SW480 (cell line): ENCODE results near the gene COL23A1.
"Not testable (repeated sequence)": the region's sequence is repeated elsewhere in the genome, so short reads cannot be mapped to it uniquely, and the experiment has no call there.

ENCODE experiments used
- DNase-seq: peaks from one replicate; pipeline ENCODE4 v3.0.0-alpha.2; 2016; ENCODE audit warnings: low spot score

Gene COL23A1

GRCh38 chr5:178239626-178240301 lies 350.4 kb downstream of the COL23A1 start:
- not testable (repeated sequence) for DNase-seq

DNA sequence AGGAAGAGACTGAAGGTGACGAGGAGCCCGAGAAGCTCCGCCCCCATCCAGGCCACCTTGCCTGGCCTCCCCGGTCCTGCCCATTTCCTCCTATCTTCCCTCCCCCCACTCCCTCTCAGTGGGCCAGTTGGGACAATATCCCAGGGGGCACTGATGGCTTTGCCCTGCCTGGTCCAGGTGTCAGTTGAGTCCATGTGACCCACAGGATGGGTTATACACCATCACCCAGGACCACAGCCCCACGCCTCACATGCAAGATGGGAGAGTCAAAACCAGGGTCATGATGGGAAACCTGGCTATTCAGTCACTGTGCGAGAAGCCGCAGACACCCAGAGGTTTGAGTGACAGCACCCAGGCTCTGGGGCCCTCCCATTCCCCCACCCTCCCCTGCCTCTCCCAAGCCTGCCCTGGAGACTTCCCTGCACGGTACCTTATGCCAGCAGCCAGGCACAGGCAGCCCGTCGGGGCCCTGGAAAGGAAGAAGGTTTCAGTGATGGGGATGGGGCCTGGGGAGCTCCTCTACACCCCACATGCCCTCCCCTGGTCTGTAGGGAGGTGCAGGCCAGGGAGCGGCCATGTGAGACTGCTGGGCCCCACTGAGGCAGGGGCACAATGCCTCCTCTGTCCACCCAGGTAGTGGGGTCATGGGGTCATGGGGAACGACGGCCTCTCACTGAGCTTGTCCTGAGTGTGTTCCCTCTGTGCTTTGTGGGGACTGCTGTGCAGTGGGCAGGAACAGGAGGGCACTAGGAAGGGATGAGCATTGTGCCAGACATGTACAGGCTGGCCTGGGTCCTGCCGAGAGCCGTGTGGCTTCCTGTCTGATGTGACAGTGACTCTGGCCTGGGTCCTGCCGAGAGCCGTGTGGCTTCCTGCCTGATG lies 351.2 kb downstream of the COL23A1 start:
- DNase-seq, result no peak

GRCh38 chr5:178238313-178238635 lies 351.9 kb downstream of the COL23A1 start:
- no peak for DNase-seq

- DNase-seq, result no peak
Observed at GRCh38 chr5:178237431-178238312, 352.5 kb downstream of the COL23A1 start.

DNA sequence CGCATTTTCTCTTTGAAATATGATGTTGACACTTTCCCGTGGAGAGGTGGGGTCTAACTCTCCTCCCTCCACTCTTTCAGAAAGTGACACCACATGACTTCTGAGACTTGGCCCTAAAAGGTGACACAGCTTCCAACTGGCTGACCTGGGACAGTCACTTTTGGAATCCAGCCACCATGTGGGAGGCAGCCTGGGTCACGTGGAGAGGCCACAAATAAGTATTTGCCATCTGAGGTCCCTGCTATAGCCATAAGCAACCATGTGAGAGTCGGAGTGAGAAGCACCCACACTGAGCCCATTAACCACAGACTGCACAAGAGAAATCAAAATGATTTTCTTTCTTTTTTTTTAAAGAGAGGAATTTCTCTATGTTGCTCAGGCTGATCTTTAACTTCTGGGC lies 353.5 kb downstream of the COL23A1 start:
- peak; percentile 65 for DNase-seq

- no peak for DNase-seq
Observed at GRCh38 chr5:178236126-178236525, 354.1 kb downstream of the COL23A1 start.

DNA sequence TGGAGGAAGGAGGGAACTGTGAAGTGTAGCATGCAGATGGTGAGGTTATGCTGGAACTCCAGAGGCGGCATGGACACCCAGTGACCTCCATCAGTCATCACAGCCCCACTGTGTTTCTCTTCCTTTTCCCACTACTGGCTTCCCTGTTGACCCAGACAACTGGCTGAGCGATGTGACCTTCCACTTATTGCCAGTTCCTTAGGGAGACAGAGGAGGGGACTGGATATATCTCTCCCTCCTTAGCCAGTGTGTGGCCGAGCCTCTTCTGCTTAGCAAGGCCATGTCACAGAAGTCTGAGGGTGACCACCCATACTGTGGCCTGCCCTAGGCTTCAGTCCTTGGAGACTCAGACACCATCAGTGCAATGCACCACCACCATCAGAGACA lies 354.6 kb downstream of the COL23A1 start:
- DNase-seq, result no peak

- peak; percentile 59 for DNase-seq
Observed at GRCh38 chr5:178234750-178235587, 355.2 kb downstream of the COL23A1 start.

GRCh38 chr5:178234121-178234749 lies 356.0 kb downstream of the COL23A1 start:
- no peak for DNase-seq

- DNase-seq, result no peak
Observed at GRCh38 chr5:178232920-178233429, 357.2 kb downstream of the COL23A1 start.

- DNase-seq, result peak; percentile 75
Observed at GRCh38 chr5:178232124-178232919, 357.9 kb downstream of the COL23A1 start, which contains the start of gene PHYKPL. Gene PHYKPL, minus strand, starts transcription at chr5:178232802. Its CDS starts 252 bp downstream, at chr5:178232550.

GRCh38 chr5:178231539-178232123 lies 358.6 kb downstream of the COL23A1 start:
- no peak for DNase-seq

DNA sequence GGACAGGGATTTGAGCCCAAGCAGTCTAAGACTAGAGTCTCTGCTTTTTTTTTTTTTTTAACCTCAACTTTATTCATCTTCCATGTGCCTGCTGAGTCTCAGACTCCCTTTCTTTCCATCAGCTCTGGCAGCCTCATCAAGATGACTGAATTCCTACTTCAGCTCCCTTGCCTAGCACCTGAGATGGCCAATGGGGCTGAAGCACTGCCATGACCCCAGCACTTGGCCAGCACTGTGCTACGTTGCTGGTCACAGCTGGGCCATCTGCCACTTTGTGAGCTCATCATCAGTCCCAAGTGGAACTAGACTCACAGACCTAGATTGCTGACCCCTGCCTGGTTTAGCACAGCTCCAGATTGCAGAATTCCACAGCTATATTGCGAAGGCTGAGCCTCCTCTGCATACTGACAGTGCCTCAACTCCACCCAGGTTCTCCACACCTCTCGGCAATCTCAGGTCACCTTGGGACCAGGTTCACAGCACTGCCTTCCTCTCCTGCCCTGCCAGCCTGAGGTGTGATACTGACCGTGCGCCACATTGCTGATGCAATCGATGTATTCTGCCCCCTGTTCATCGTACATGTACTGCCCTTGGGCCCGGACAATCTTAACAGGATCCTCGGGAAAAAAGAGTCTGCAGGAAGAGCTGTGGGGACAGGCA lies 359.2 kb downstream of the COL23A1 start:
- no peak for DNase-seq

GRCh38 chr5:178229861-178230260 lies 360.3 kb downstream of the COL23A1 start:
- no peak for DNase-seq

DNA sequence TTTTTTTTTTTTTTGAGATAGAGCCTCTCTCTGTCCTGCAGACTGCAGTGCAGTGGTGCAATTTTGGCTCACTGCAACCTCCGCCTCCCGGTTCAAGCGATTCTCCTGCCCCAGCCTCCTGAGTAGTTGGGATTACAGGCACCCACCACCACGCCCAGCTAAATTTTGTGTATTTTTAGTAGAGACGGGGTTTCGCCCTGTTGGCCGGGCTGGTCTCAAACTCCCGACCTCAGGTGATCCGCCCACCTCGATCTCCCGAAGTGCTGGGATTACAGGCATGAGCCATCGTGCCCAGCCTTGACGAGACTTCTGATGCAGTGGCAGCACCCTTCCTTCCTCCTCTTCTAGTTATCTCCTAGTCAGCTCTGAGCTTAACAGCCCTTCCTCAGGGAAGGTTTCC lies 361.1 kb downstream of the COL23A1 start:
- not testable (repeated sequence) for DNase-seq

GRCh38 chr5:178228609-178229008 lies 361.6 kb downstream of the COL23A1 start:
- DNase-seq, result no peak

DNA sequence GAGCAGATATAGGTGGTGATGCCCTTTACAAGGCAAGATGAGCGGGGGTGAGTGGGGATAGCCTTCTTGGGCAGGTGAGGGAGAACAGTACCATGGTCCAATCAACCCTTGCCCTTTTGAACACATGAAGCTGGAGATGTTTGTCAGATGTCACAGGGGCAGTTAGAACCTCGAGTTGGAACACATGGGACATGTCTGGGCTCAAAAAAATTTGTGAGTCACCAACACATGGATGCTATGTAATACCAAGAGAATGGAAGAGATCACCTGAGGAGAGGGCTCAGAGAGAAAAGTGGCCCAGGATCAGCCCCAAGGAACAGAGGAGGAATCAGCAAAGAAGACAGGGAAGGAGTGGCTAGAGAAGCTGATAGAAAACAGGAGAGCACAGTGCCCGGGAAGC lies 362.3 kb downstream of the COL23A1 start:
- no peak for DNase-seq

DNA sequence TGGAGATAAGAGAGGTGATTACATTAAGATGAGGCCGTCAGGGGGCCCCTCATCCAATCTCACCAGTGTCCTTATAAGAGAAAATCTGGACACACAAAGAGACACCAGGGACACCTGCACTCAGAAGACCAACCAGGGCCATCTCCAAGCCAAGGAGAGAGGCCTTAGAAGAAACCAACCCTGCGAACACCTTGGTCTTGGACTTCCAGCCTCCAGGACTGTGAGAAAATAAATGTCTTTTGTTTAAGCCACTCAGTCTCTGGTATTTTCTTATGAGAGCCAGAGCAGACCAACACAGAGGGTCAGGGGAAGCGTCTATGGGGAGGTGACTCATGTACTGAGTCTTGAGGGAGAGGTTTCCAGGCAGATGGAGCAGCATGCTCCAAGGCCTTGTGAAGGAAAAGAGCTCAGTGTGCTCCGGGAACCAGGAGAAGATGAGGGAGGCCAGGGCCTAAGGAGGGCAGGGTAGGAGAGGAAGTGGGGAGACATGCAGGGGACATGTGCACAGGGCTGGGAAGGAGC lies 363.0 kb downstream of the COL23A1 start:
- DNase-seq, result no peak

DNA sequence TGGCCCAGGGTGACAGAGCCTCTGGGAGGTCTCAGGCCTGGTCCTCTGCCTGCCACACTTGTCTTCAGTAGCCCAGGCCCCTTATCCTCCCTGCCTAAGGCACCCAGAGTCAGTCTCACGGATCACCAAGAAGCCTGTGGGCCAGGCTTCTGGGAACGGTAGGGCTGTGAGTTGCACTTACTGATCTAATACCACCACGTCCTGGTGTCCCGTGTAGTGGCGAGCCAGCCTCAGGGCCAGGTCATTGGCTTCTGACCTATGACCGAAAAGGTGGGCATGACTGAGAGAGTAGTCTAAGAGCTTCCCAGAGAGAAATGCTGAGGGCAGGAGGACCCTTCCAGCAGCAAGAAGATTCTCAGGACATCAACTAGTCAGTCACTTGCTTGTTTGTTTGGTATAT lies 365.0 kb downstream of the COL23A1 start:
- no peak for DNase-seq
